Measurements from ENCODE around the gene MAP2K3.
"Not testable (repeated sequence)": the region's sequence is repeated elsewhere in the genome, so short reads cannot be mapped to it uniquely, and the experiment has no call there.

MAP2K3 gene

DNA sequence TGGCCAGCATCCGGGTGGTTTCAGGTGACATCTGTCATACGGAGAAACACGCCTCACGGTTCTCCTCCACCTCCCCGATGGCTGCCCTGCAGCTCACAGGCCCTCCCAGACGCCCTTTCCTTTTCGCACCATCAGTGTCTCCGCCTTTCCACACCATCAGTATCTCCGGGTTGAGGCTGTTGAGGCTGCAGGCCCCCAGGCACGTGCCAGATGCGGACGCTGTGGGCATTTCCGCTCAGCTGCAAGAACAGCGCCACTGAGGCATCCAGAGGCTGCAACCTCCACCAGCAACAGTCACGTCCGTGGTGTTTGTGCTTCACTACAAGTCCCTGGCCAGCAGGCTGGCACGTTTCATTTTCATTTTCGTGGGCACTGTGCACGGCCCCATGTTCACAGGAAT, 66.0 kb downstream of the MAP2K3 start:
- DNase-seq (ENCODE audit: low read depth in 2 of 2), result not testable (repeated sequence)

DNA sequence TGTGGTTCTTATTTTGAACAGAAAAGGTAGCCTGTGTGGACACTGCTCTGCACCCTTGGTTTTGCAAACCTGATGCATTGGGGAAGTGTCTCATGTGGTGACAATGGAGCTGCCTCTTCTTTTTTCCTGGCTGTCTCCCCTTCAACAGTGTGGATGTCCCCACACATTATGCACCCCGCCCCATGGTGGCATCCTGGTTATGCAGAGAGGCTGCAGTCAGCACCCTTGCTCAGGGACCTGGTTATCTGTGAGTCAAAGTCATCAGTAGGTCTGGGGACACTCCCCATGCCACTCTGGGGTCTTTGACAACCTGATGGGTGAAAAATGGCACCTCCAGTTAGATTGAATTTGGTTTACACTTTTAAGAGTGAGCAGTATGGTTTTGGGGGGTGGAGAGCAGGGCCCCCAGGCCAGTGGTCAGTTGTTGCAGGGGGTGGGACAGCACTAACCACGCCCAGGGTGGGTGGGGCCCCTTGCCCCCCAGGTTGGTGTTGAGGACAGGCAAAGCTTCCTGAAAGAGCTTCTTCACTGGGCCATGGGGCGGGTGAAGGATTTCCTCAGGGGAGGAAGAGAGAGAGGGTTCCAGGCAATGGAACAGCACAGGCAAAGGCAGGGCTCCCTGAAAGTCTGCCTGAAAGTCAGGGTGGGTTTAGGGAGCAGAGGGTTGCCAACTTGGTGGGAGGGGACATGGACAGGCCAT, 67.0 kb downstream of the MAP2K3 start:
- no peak for DNase-seq (ENCODE audit: low read depth in 2 of 2)

DNA sequence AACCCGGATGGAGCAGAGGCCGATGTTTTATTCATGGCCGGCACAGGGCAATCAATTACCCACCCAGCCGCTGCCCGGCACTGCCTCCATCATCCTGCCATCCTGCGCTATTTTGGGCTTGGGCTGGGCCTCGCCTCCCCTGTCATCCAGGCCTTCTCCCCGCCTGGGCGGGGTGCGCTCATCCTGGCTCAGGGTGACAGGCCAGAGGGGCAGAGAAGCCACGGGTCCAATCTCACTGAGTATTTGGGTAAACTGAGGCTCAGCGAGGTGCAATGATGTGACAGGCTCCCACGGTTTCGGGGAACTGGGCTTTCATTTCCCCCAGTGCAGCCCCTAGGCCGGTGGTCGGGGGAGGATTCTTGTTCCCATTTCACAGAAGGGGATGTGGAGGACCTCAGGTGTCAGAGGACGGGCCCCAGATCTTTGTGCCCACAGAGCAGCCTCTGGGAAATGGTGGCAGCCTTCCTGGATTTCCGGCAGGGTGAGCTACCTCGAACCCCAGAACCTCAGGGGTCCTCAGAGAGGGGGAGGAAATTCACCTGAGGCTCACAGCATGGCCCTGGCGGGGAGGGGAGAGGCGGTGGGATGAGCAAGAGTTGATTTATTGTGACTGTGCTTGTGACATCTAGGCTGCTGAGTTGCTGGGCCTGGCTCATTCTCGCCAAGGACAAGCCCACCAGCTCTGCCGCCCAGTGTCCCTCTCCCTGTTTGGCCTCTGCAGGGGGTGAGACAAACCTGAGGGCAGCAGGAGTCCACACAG, 67.9 kb downstream of the MAP2K3 start:
- DNase-seq (ENCODE audit: low read depth in 2 of 2), result no peak

DNA sequence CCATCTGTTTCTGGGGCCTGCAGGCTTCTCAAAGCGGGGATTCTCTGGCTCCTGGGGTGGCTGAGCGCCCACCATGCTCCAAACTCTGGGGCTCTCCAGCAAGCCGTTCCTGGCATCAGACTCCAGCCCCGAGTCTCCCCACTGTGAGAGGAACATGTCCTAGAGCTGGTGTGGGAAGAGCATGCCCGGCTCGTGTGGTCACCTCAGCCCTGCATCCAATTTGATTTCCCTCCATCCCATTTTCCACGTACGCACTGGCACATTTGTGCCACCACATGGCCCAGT, 68.4 kb downstream of the MAP2K3 start:
- no peak for DNase-seq (ENCODE audit: low read depth in 2 of 2)

DNA sequence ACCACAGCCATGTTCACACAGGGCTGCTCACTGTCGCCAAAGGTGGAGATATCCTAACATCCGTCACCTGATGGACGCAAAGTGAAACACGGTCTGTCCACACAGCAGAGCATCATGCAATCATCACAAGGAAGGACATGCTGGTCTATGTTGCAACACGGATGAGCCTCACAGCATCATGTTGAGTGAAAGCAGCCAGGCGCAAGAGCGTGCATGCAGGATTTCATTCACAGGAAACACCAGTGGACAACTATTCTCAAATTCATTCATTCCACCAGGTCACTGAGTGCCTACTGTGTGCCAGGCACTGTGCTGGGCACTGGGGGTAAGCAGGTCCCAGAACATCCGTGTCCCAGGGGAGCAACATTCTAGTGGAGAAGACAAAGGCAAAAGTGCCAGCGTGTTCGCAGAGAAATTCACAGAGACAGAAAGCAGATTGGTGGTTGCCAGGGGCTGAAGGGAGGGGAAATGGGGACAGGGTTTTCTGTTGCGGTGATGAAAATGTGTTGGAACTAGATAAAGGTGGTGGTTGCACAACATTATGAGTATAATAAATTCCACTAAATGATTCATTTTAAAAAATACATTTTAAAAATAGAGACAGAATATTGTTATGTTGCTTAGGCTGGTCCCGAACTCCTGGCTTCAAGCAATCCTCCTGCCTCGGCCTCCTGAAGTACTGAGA, 69.0 kb downstream of the MAP2K3 start:
- no peak for DNase-seq (ENCODE audit: low read depth in 2 of 2)

DNA sequence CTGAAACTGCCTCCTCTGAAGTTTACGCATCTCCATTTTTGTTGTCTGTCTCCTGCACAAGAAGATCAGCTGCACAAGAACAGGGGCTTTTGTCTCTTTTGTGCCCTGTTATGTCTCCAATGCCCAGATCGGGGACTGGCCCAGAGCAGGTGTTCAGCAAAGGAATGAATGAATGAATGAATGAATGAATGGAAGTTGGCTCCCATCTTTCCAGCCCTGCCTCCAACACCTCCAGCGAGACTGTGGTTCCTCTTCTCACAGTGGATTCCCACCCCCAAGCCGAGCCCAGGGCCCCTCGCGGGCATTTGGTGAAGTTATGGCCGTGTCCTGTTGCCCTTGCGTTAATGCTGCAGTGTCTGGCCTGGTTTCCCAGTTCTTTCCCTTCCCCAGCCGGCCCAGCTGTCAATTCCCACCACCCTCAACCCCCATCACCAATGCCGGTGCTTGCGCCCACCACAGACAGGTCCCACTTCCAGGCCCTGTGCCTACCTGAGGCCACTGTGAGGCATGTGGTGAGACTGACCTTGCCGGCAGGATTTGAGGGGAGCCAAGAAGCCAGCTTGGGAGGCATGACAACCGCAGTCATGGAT, 70.4 kb downstream of the MAP2K3 start:
- no peak for DNase-seq (ENCODE audit: low read depth in 2 of 2)

DNA sequence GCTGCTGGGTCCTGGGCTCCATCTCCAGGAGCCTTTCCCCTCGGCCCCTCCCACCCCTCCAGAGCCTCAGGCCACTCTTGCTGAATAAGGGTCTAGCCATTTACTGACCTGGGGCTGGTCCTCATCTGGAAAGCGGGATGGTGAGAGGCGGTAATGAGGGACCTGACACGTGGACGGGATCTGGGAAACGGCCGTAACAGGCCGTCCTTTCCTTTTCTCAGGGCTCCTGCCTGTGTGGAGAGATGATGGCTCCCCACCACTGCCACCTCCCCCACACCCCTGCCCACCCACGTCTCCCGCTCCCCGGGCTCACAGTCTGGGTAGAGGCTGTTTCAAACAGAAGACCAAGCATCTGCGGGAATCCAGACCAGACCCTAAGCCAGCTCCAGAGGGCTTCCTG, 71.1 kb downstream of the MAP2K3 start:
- no peak for DNase-seq (ENCODE audit: low read depth in 2 of 2)

DNA sequence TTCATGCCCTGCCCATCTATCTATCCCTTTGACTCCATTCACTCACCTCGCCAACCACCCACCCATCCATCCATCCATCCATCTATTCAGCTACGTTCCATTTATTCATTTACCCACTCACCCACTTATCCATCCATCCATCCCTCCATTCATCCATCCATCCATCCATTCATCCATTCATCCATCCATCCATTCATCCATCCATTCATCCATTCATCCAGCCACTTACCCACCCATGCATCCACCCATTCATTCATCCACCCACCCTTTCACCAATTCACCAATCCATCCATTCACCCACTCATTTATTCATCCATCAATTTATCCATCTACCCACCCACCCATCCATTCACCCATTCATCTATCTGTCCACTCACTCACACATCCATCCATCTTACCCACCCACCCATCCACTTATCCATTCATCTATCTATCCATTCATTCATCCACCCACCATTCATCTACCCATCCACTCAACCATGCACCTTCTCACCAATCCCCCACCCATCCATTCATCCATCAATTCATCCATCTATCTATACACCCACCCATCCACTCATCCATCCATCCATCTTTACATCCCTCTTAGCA, 72.1 kb downstream of the MAP2K3 start:
- DNase-seq (ENCODE audit: low read depth in 2 of 2), result no peak

DNA sequence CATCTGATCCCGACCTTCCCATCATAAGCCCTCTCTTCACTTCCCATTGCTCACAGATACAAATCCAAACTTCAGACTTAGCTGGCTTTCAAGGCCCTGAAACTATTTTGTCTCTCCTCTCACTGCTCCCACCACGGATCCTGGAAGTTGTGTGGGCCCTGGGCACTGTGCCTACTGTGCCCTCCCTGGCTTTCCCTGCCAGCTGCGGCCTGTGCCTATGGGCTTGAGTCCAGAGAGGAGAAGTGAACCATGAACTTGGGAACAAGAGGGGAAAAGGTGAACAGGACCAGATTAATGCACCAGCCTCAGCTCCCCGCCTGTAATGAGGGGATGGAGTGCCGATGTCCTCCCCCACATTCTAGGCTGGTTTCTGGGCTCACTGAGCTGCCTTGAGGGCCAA, 72.8 kb downstream of the MAP2K3 start:
- DNase-seq (ENCODE audit: low read depth in 2 of 2), result no peak

DNA sequence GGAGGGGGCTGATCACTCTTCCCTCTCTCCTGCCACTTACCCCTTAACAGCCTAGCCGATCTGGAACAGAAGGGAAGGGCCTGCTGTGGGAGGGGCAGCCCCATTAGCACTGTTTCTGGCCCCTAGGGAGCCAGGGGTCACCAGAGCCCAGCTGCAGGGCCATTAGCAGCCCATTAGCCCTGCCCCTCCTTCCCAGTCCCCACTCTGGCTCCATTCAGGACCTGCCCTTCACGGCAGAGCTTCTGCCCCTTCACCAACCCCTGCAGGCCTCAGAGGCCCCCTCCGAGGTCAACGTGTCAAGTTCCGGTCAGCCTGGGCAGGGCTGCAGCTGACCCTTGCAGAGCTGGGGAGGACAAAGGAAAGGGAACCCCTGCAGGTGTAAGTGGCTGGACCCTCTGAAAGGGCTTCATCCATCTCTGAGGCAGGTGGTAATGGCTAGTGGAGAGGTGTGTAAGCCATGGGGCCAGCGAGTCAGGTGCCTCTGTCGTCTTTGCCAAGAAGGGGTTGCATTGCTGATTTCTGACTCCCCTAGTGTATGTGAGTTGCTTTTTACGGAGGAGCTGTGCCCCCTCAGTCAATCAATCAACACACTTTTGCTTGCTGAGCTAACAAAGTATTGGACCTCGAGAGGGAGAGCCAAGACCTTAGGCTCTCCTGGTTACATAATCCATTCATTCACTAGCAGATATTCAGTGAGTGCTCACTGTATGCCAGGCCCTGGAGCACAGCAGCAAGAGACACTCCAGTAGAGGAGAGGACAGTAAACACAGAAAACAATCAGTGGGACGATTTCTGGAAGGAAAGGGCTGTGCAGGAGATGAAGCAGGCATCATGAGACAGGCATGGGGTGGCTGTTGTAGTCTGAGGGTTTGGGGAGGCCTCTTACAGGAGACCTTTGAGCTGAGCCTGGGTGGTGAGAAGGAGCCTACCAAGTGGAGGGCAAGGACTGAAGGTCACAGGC, 73.5 kb downstream of the MAP2K3 start:
- DNase-seq (ENCODE audit: low read depth in 2 of 2), result no peak

DNA sequence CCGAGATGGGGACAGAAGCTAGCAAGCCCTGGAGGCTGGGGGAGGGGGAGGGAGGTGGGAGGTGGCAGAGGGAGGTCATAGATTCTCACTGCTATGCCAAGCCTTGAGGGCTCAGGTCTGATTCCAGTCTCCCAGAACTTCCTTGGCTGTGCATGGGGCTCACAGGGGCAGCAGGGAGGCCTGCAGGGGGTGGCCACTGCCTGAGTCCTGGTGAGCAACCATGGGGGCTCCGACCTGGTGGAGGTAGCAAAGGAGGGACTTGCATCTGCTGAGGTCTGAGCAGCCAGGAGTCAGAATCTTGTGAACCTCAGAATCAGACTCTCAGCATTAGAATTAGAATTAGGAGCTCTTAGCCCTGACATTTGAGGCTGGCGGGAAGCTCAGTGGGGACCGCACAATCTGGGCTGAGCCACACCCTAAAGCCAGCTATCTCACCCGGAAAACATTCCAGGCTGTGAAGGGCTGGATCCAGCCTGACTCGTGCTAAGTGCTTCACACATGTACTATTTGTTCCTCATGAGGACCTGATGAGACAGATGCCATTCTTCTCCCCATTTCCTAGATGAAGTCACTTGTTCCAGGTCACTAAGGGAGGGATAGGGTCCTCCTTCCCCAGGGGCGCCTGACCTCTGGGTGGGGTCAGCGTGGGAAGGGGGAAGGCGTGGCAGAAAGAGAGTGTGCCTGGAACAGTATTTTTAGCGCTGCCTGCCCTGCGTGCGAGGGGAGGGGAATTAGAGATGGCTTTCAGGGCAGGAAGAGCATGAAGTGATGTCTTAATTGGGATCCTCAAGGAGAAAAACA, 74.4 kb downstream of the MAP2K3 start:
- DNase-seq (ENCODE audit: low read depth in 2 of 2), result no peak

DNA sequence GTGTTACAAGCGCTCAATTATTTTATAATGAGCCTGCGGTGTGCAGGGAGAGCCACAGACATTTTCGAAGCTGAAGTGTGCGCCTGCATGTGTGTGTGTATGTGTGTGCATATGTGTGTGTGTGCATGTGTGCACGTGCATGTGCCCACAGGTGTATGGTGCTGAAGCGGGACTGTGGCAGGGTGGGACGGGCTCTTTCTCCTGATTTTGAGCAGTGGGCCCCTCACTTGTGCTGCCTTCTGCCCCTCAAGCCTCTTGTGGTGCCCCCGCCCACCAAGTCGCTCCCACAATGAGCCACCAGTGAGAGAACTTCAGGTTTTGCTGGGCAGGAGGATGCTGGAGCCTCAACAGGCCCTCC, 75.0 kb downstream of the MAP2K3 start:
- no peak for DNase-seq (ENCODE audit: low read depth in 2 of 2)

DNA sequence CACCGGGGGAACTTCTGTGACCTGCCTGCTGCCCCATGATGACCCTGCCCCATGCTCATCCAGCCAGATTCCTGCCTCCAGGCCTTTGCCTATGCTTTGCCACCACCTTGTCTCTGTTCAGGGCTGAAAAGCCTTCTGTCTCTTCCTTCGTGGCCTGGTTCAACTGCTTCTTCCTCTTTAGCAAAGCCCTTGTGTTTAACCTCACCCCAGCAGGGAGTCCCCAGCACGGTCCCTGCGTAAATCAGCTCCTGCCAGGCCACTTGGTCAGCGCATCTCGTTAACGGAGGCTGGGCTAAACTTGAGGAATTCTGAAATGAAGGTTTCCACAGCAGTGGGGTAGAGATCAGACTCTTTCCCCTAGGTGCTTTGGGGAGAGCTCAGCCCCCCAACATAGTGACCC, 75.5 kb downstream of the MAP2K3 start:
- DNase-seq (ENCODE audit: low read depth in 2 of 2), result no peak

DNA sequence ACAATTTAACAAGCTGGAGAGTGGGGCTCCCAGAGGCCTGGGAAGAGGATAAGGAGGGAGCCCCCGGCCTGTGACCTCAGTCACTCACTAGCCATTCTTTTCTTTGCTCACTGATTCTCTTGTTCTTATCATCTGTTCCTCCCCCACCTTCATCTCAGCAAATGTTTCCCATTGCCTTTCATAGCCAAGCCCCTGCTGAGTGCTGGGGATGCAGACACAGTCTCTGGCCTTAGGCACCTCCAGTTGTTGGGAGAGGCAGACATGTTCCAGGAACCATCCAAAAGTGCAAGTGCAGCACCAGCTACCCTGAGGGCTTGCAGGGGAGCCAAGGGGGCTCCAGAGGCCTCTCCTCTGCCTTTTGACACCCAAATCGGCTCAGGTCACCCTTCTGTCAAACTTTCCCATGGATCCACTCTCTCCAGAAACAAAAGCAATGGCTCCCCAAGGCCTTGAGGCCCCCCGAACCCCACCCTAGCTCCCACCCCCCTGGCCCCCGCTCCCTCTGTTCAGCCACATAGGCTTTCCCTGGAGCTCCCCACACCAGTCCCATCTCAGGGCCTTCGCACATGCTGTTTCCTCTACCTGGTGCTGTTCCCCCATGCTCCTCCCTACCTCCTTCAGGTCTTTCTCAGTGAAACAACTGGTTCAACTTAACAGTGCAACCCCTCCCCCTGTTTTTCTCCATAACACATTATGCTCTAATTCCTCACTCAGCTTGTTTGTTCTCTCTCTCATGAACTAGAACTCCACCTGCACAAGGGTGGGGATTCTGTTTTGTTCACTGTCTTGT, 76.7 kb downstream of the MAP2K3 start:
- no peak for DNase-seq (ENCODE audit: low read depth in 2 of 2)

DNA sequence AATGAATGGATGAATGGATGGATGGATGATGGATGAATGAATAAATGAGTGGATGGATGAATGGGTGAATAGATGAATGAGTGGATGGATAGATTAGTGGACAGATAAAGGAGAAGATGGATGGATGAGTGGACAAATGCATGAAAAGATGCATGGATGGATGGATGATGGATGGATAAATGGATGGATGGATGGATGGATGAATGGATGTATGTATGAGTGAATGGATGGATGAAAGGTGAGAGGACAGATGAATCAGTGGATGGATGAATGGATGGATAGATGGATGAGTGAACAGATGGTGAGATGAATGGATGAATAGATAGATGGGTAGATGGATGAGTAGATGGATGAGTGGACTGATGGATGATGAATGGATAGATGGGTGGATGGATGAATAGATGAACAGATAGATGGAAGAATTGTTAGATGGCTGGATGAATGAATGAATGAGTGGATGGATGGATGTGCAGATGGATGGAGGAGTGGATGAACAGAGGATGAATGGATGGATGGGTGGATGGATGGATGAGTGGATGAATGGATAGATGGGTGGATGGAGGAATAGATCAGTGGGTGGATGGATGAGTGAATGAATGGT, 77.9 kb downstream of the MAP2K3 start:
- DNase-seq (ENCODE audit: low read depth in 2 of 2), result no peak

DNA sequence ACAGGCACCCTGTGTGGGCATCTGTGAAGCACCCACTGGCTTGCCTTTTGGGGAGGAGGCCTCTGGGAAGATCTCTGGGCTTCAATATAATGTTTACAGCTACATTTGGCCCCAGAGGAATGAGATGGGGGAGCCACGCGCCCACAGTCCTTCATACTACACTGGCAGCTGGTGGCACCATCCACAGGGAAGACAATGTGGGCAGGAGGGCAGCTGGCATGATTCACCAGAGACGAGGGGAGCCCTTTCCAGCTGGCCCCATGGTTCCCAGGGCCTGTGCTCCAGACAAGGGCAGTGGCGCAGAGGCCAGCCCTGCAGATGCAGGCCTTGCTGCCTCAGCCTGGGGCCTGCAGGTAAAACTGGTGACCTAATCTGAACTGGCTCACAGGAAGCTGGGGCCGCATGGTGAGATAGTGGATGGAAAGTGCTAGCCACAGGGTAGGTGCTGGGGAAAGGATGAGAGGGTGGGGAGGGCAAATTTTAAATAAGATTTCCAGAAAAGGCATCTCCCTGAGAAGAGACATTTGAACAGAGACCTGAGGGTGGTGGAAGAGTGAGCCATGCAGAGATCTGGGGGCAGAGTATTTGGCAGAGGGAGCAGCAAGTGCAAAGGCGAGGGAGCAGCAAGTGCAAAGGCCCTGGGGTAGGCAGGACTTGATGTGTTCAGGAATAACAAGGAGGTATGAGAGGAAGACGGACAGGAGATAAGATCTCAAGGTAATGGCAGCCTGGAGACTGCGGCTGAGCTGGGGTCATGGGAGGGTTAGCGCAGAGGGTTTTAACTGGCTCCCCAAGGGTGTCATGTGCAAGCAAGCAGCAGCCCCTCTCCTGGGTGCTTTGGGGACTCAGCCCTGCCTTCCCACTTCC, 79.5 kb downstream of the MAP2K3 start:
- no peak for DNase-seq (ENCODE audit: low read depth in 2 of 2)
